IgD-negative memory B cell (primary cell): ENCODE measurements around the gene B2M. TPM values are rescaled to one million over a fixed set of nuclear protein-coding genes. Genes with fewer than 3 reads are reported as not detected.

ENCODE experiments used
- H3K27ac Mint-ChIP-seq, 3 donors: one replicate each; pipeline ENCODE4 v1.8.0; 2020 to 2022; ENCODE audit warnings: mild to moderate bottlenecking in 3 of 3, mixed read lengths in 3 of 3, moderate library complexity in 1 of 3
- H3K27me3 Mint-ChIP-seq: one replicate; pipeline ENCODE4 v1.8.0; 2021; ENCODE audit warnings: mixed read lengths
- H3K36me3 Mint-ChIP-seq: one replicate; pipeline ENCODE4 v1.8.0; 2020; ENCODE audit warnings: mild to moderate bottlenecking, mixed read lengths
- H3K4me1 Mint-ChIP-seq, 3 donors: one replicate each; pipeline ENCODE4 v1.8.0; 2020 to 2022; ENCODE audit warnings: mixed read lengths in 3 of 3, mild to moderate bottlenecking in 1 of 3
- H3K4me3 Mint-ChIP-seq, 4 donors: one replicate each; pipeline ENCODE4 v1.8.0; 2020 to 2022; ENCODE audit warnings: mild to moderate bottlenecking in 4 of 4, mixed read lengths in 4 of 4, moderate library complexity in 3 of 4
- H3K9me3 Mint-ChIP-seq, 3 donors: one replicate each; pipeline ENCODE4 v1.8.0; 2020 to 2021; ENCODE audit warnings: mixed read lengths in 3 of 3, mild to moderate bottlenecking in 1 of 3
- polyA plus RNA-seq: library from polyadenylated mRNA; unstranded; fragments of 300-500 nt; fragmentation: Illumina TruSeq; gene quantifications from one replicate; pipeline ENCODE4 v1.2.3, GENCODE V29; 2021

The B2M gene
- 23,226 TPM for polyA plus RNA-seq

GRCh38 chr15:44711096-44711742, at the start of gene B2M, which contains the start of gene PATL2:
B2M (plus strand) TSS chr15:44711517; CDS start chr15:44711547, 30 bp downstream.
PATL2 (minus strand) TSS chr15:44711323; CDS start chr15:44676490, 34,833 bp downstream.
- Mint-ChIP-seq H3K27me3 (no peaks in the 10 kb centered on the region), H3K4me1 (peaks cover 28 to 39% (median 34%) of the 10 kb centered on the region in 3 donors), H3K9me3 (no peaks in the 10 kb centered on the region)

GRCh38 chr15:44661576-44661975, 49.7 kb upstream of the B2M start:
- H3K4me1 Mint-ChIP-seq = peaks cover 27 to 41% (median 33%) of the 10 kb centered on the region in 3 donors
- H3K9me3 Mint-ChIP-seq = no peaks in the 10 kb centered on the region
- peaks cover 6% of the 10 kb centered on the region for H3K36me3 Mint-ChIP-seq
- peak overlapping the region in 2 of 3 donors; percentile 47 to 77 for H3K27ac Mint-ChIP-seq
- H3K27me3 Mint-ChIP-seq = no peaks in the 10 kb centered on the region
- H3K4me3 Mint-ChIP-seq = peak overlapping the region in 3 of 4 donors; percentile 27 to 98 (median 54)

More at GRCh38 chr15:44711096-44711742, at the start of gene B2M, which contains the start of gene PATL2:
- H3K27ac Mint-ChIP-seq = peak within 1 kb of the TSS; percentile 100
- H3K4me3 Mint-ChIP-seq = peak within 1 kb of the TSS; percentile 99 to 100 (median 100)
- H3K36me3 Mint-ChIP-seq = peaks cover 19% of the 10 kb centered on the region

- peak overlapping the region; percentile 98 to 100 (median 98) for H3K27ac Mint-ChIP-seq
- peak overlapping the region; percentile 96 to 98 (median 98) for H3K4me3 Mint-ChIP-seq
- H3K4me1 Mint-ChIP-seq = peaks cover 35 to 48% (median 38%) of the 10 kb centered on the region in 3 donors
- no peaks in the 10 kb centered on the region for H3K27me3 Mint-ChIP-seq
- H3K36me3 Mint-ChIP-seq = peaks cover 6% of the 10 kb centered on the region
- no peaks in the 10 kb centered on the region for H3K9me3 Mint-ChIP-seq
Measured at GRCh38 chr15:44662478-44663409, 48.6 kb upstream of the B2M start.

- H3K36me3 Mint-ChIP-seq = peaks cover 6% of the 10 kb centered on the region
- peak within 1 kb of the TSS; percentile 96 to 98 (median 98) for H3K4me3 Mint-ChIP-seq
- H3K27ac Mint-ChIP-seq = peak within 1 kb of the TSS; percentile 98 to 100 (median 98)
- peaks cover 40 to 48% (median 47%) of the 10 kb centered on the region in 3 donors for H3K4me1 Mint-ChIP-seq
- H3K9me3 Mint-ChIP-seq = no peaks in the 10 kb centered on the region
- no peaks in the 10 kb centered on the region for H3K27me3 Mint-ChIP-seq
Measured at GRCh38 chr15:44663410-44664308, 47.7 kb upstream of the B2M start, which contains the start of gene SPG11. SPG11 (minus strand) TSS chr15:44663662; CDS start chr15:44663647, 15 bp downstream.

- Mint-ChIP-seq H3K36me3 (peaks cover 1% of the 10 kb centered on the region), H3K27ac (peak overlapping the region; percentile 92 to 95 (median 93)), H3K9me3 (no peaks in the 10 kb centered on the region), H3K4me3 (peak overlapping the region; percentile 34 to 85 (median 80)), H3K27me3 (no peaks in the 10 kb centered on the region), H3K4me1 (peaks cover 46 to 65% (median 56%) of the 10 kb centered on the region in 3 donors)
Measured at GRCh38 chr15:44666210-44667038, 44.9 kb upstream of the B2M start.

- no peaks in the 10 kb centered on the region for H3K9me3 Mint-ChIP-seq
- H3K4me3 Mint-ChIP-seq = peak overlapping the region; percentile 34 to 85 (median 80)
- H3K27ac Mint-ChIP-seq = peak overlapping the region; percentile 92 to 95 (median 93)
- peaks cover 44 to 69% (median 58%) of the 10 kb centered on the region in 3 donors for H3K4me1 Mint-ChIP-seq
- peaks cover 1% of the 10 kb centered on the region for H3K36me3 Mint-ChIP-seq
- no peaks in the 10 kb centered on the region for H3K27me3 Mint-ChIP-seq
Measured at GRCh38 chr15:44667039-44667360, 44.3 kb upstream of the B2M start.

GRCh38 chr15:44668921-44669320, 42.4 kb upstream of the B2M start:
- H3K9me3 Mint-ChIP-seq = no peaks in the 10 kb centered on the region
- H3K27ac Mint-ChIP-seq = peak overlapping the region; percentile 84 to 97 (median 94)
- H3K4me1 Mint-ChIP-seq = peaks cover 44 to 76% (median 73%) of the 10 kb centered on the region in 3 donors
- H3K27me3 Mint-ChIP-seq = no peaks in the 10 kb centered on the region
- peaks cover 1% of the 10 kb centered on the region for H3K36me3 Mint-ChIP-seq
- peak overlapping the region in 2 of 4 donors; percentile 21 to 56 for H3K4me3 Mint-ChIP-seq

- H3K4me3 Mint-ChIP-seq = peak overlapping the region; percentile 34 to 79 (median 58)
- H3K9me3 Mint-ChIP-seq = no peaks in the 10 kb centered on the region
- peaks cover 1% of the 10 kb centered on the region for H3K36me3 Mint-ChIP-seq
- H3K27me3 Mint-ChIP-seq = no peaks in the 10 kb centered on the region
- H3K27ac Mint-ChIP-seq = peak overlapping the region; percentile 94 to 97 (median 96)
- peaks cover 44 to 77% (median 76%) of the 10 kb centered on the region in 3 donors for H3K4me1 Mint-ChIP-seq
Measured at GRCh38 chr15:44670087-44670950, 41.0 kb upstream of the B2M start.

GRCh38 chr15:44673639-44674038, 37.7 kb upstream of the B2M start:
- H3K9me3 Mint-ChIP-seq = no peaks in the 10 kb centered on the region
- peaks cover 54 to 80% (median 78%) of the 10 kb centered on the region in 3 donors for H3K4me1 Mint-ChIP-seq
- peak overlapping the region in 2 of 4 donors; percentile 24 to 39 for H3K4me3 Mint-ChIP-seq
- no peaks in the 10 kb centered on the region for H3K27me3 Mint-ChIP-seq
- peaks cover 3% of the 10 kb centered on the region for H3K36me3 Mint-ChIP-seq
- H3K27ac Mint-ChIP-seq = peak overlapping the region; percentile 64 to 93 (median 81)

- Mint-ChIP-seq H3K9me3 (peaks cover 0 to 4% (median 3%) of the 10 kb centered on the region in 3 donors), H3K27me3 (no peaks in the 10 kb centered on the region), H3K4me1 (peaks cover 56 to 69% (median 68%) of the 10 kb centered on the region in 3 donors), H3K4me3 (peak overlapping the region; percentile 41 to 83 (median 64)), H3K27ac (peak overlapping the region; percentile 72 to 95 (median 80)), H3K36me3 (peaks cover 3% of the 10 kb centered on the region)
Measured at GRCh38 chr15:44675911-44676310, 35.4 kb upstream of the B2M start.

- Mint-ChIP-seq H3K36me3 (peaks cover 3% of the 10 kb centered on the region), H3K9me3 (peaks cover 0 to 5% (median 4%) of the 10 kb centered on the region in 3 donors), H3K27me3 (no peaks in the 10 kb centered on the region), H3K4me3 (peak overlapping the region; percentile 56 to 82 (median 65)), H3K27ac (peak overlapping the region; percentile 72 to 95 (median 81)), H3K4me1 (peaks cover 58 to 68% (median 67%) of the 10 kb centered on the region in 3 donors)
Measured at GRCh38 chr15:44676676-44677075, 34.6 kb upstream of the B2M start.

GRCh38 chr15:44682211-44682610, 29.1 kb upstream of the B2M start:
- Mint-ChIP-seq H3K9me3 (peaks cover 2 to 31% (median 22%) of the 10 kb centered on the region in 3 donors), H3K27me3 (no peaks in the 10 kb centered on the region), H3K4me1 (peaks cover 51 to 66% (median 60%) of the 10 kb centered on the region in 3 donors), H3K27ac (peak overlapping the region; percentile 93 to 97 (median 96)), H3K4me3 (peak overlapping the region; percentile 48 to 92 (median 72)), H3K36me3 (peaks cover 7% of the 10 kb centered on the region)
